HG03064 (cell line): ENCODE results near the gene HNRNPLL.
"Not testable (repeated sequence)": the region's sequence is repeated elsewhere in the genome, so short reads cannot be mapped to it uniquely, and the experiment has no call there.

Experiments used
- ATAC-seq: cut with Tn5 transposase; IDR thresholded peaks from one replicate; pipeline ENCODE4 v1.9.1; 2021; ENCODE audit warnings: low read depth; ENCODE audit not compliant: unreplicated experiment

The HNRNPLL gene

GRCh38 chr2:38602732-38603401 lies at the start of gene HNRNPLL:
Gene HNRNPLL, minus strand, starts transcription at chr2:38602928. Its CDS starts 302 bp downstream, at chr2:38602626.
- ATAC-seq, result peak; percentile 58

GRCh38 chr2:38650717-38651116 lies 48.0 kb upstream of the HNRNPLL start:
- no peak for ATAC-seq

GRCh38 chr2:38650012-38650411 lies 47.3 kb upstream of the HNRNPLL start:
- no peak for ATAC-seq

- ATAC-seq, result no peak
Measured at GRCh38 chr2:38649176-38649728, 46.5 kb upstream of the HNRNPLL start.

- ATAC-seq, result no peak
Measured at GRCh38 chr2:38648107-38648761, 45.5 kb upstream of the HNRNPLL start.

- not testable (repeated sequence) for ATAC-seq
Measured at GRCh38 chr2:38643683-38644511, 41.2 kb upstream of the HNRNPLL start.

- ATAC-seq, result no peak
Measured at GRCh38 chr2:38643021-38643671, 40.4 kb upstream of the HNRNPLL start.

GRCh38 chr2:38642373-38643017 lies 39.8 kb upstream of the HNRNPLL start:
- ATAC-seq, result not testable (repeated sequence)

GRCh38 chr2:38636069-38636468 lies 33.3 kb upstream of the HNRNPLL start:
- ATAC-seq, result no peak

GRCh38 chr2:38635139-38635538 lies 32.4 kb upstream of the HNRNPLL start:
- no peak for ATAC-seq

- peak; percentile 72 for ATAC-seq
Measured at GRCh38 chr2:38634684-38635083, 32.0 kb upstream of the HNRNPLL start.

GRCh38 chr2:38633895-38634294 lies 31.2 kb upstream of the HNRNPLL start:
- no peak for ATAC-seq

- no peak for ATAC-seq
Measured at GRCh38 chr2:38632980-38633379, 30.3 kb upstream of the HNRNPLL start.

- ATAC-seq, result no peak
Measured at GRCh38 chr2:38631976-38632375, 29.2 kb upstream of the HNRNPLL start.

GRCh38 chr2:38629684-38630083 lies 27.0 kb upstream of the HNRNPLL start:
- ATAC-seq, result no peak

- ATAC-seq, result no peak
Measured at GRCh38 chr2:38627391-38627790, 24.7 kb upstream of the HNRNPLL start.

- ATAC-seq, result no peak
Measured at GRCh38 chr2:38626326-38627035, 23.8 kb upstream of the HNRNPLL start.

- ATAC-seq, result no peak
Measured at GRCh38 chr2:38622210-38622609, 19.5 kb upstream of the HNRNPLL start.

GRCh38 chr2:38621018-38621417 lies 18.3 kb upstream of the HNRNPLL start:
- ATAC-seq, result no peak
